Small intestine (tissue), 7 donors: ENCODE data around the gene ADH1C. TPM values are rescaled to one million over a fixed set of nuclear protein-coding genes. Genes with fewer than 3 reads are reported as not detected.
"Not testable (repeated sequence)": the region's sequence is repeated elsewhere in the genome, so short reads cannot be mapped to it uniquely, and the experiment has no call there.

Source experiments
- DNase-seq, 2 donors: peaks; one replicate each; pipeline versions ENCODE4 v3.0.0 to v3.0.0-alpha.2; 2013
- FAIRE-seq: peaks from 2 replicates; lab custom pipeline; 2012; peaks lifted over from hg19 to GRCh38; lab: Jason Lieb, UNC
- H3K27ac ChIP-seq, 3 donors: one replicate each; pipeline ENCODE4 v1.5.1; 2013; ENCODE audit warnings: low read length in 2 of 3, mild to moderate bottlenecking in 2 of 3, control low read depth in 1 of 3, inconsistent platforms in 1 of 3, low read depth in 1 of 3, moderate library complexity in 1 of 3
- H3K27me3 ChIP-seq, 3 donors: one replicate each; pipeline ENCODE4 v1.6.1; 2013; ENCODE audit warnings: low read length in 3 of 3, inconsistent platforms in 1 of 3; ENCODE audit not compliant: control insufficient read depth in 3 of 3, insufficient read depth in 3 of 3
- H3K36me3 ChIP-seq, 3 donors: one replicate each; pipeline ENCODE4 v1.6.1; 2013; ENCODE audit warnings: low read length in 3 of 3, inconsistent platforms in 1 of 3, low read depth in 1 of 3, mild to moderate bottlenecking in 1 of 3, moderate library complexity in 1 of 3; ENCODE audit not compliant: control insufficient read depth in 3 of 3, insufficient read depth in 2 of 3
- H3K4me1 ChIP-seq, 3 donors: one replicate each; pipeline ENCODE4 v1.6.1; 2013; ENCODE audit warnings: low read length in 2 of 3, inconsistent platforms in 1 of 3, low read depth in 1 of 3, mild to moderate bottlenecking in 1 of 3, moderate library complexity in 1 of 3; ENCODE audit not compliant: control insufficient read depth in 3 of 3, insufficient read depth in 2 of 3
- H3K4me3 ChIP-seq, 3 donors: one replicate each; pipeline ENCODE4 v1.5.1; 2013; ENCODE audit warnings: low read length in 3 of 3, control low read depth in 1 of 3, inconsistent platforms in 1 of 3, low read depth in 1 of 3, mild to moderate bottlenecking in 1 of 3, moderate library complexity in 1 of 3
- H3K9me3 ChIP-seq, 2 donors: one replicate each; pipeline ENCODE4 v1.6.1; 2013; ENCODE audit warnings: low read depth in 1 of 2, low read length in 1 of 2; ENCODE audit not compliant: control insufficient read depth in 2 of 2, insufficient read depth in 1 of 2
- WGBS, 3 donors: extraction: QIAGEN DNeasy Blood & Tissue Kit; methylation state at CpG; one replicate each; pipeline ENCODE4 v1.1.7; 2013; 5-methylcytosine and 5-hydroxymethylcytosine counted together
- polyA plus RNA-seq, 4 donors: library from polyadenylated mRNA; stranded (reverse) in 3 of 4; unstranded in 1 of 4; fragments of 200-250 nt in 3 of 4; fragments of 120-200 nt in 1 of 4; gene quantifications; one replicate each; pipeline versions ENCODE4 v1.2.1 to v1.2.3, GENCODE V29; 2013
- donor health status: healthy with polysubstance abuse.
- donor health status: control.
- donor health status: control.
- donor health status: Bipolar disorder and iron deficiency.
- donor health status: healthy.

ADH1C gene
- polyA plus RNA-seq, 4 donors: 66.3 to 231 (median 190) TPM

DNA sequence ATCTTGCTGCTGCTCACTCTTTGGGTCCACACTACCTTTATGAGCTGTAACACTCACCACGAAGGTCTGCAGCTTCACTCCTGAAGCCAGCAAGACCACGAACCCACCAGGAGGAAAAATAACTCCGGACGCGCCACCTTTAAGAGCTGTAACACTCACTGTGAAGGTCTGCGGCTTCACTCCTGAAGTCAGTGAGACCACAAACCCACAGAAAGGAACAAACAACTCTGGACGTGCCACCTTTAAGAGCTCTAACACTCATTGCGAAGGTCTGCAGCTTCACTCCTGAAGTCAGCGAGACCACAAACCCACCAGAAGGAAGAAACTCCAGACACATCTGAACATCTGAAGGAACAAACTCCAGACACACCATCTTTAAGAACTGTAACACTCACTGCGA, 3.6 kb upstream of the ADH1C start:
- WGBS, 3 donors: 78 to 85% (median 80%) methylated on average over 9 to 10 of the region's 10 CpGs

DNA sequence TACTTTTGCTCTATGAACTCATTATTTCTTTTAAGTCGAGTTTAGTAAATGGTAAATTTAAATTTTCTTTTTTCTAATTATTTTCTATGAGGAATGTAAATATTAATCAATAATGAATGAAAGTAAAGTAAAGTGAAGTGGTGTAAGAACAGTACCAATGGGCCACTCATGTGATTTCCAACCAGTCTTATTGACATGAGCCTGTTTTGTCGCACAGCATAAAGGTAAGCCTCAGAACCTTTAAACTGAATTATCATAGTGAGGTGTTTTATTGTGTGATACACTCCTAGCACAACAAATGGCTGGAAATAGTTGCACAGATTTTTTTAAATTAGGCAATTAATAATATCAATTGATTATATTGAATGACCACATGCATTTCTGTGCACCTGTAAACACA, 1.1 kb downstream of the ADH1C start:
- H3K4me1 ChIP-seq: peaks cover 0 to 13% (median 5%) of the 10 kb centered on the region in 3 donors
- H3K9me3 ChIP-seq: peaks cover 0 to 5% of the 10 kb centered on the region in 2 donors
- FAIRE-seq (no peak), DNase-seq (peak in 1 of 2 donors; percentile 29)
- no peak overlapping the region for H3K27ac ChIP-seq
- 12 to 63% (median 29%) methylated on average over 2 of the region's 2 CpGs for WGBS, 3 donors
- H3K4me3 ChIP-seq: peak overlapping the region in 2 of 3 donors; percentile 30 to 33
- no peaks in the 10 kb centered on the region for H3K27me3 ChIP-seq
- H3K36me3 ChIP-seq: peaks cover 0 to 8% (median 0%) of the 10 kb centered on the region in 3 donors

More for the DNA sequence above, 3.6 kb upstream of the ADH1C start:
- not testable (repeated sequence) for FAIRE-seq, DNase-seq, H3K4me3 ChIP-seq, H3K36me3 ChIP-seq, H3K27ac ChIP-seq, H3K27me3 ChIP-seq
- Histone ChIP-seq H3K9me3 (peaks cover 0 to 13% of the 10 kb centered on the region in 2 donors), H3K4me1 (peaks cover 0 to 13% (median 5%) of the 10 kb centered on the region in 3 donors)

DNA sequence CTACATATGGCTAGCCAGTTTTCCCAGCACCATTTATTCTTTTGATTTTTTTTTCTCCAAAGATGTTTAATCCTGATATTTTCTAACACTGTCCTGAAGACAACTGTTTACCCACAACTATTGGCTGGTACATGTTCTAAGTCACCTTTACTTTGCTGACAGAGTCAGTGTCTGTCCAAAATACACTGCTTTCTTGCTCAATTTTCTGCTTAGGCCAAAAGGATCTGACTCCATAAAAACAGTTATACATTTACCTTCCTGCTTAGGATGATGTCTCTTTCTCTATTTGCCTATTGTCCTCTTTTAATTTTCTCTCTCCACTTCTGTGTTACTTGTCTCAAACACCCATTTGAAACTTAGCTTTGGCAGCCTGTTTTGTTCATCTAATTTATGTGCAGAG, 3.2 kb downstream of the ADH1C start:
- H3K4me3 ChIP-seq: no peak overlapping the region
- H3K9me3 ChIP-seq: no peaks in the 10 kb centered on the region
- no peak for FAIRE-seq
- H3K27me3 ChIP-seq: no peaks in the 10 kb centered on the region
- peaks cover 0 to 13% (median 5%) of the 10 kb centered on the region in 3 donors for H3K4me1 ChIP-seq
- H3K27ac ChIP-seq: no peak overlapping the region
- DNase-seq: no peak
- H3K36me3 ChIP-seq: peaks cover 0 to 11% (median 0%) of the 10 kb centered on the region in 3 donors

DNA sequence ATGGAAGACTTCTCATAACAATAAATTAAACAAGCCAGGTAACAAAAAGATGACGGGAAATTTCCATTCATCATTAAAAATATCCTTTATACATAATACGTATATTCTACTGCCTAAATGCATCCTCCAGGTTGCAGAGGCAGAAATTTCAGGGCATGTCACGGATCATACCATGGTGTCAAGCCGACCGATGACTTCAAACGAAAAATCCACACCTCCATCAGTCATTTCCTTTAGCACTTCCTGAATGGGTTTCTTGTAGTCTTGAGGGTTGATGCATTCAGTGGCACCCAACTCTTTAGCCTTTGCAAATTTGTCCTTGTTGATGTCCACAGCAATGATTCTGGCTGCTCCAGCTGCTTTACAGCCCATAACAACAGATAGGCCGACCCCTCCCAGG, 9.9 kb downstream of the ADH1C start:
- H3K36me3 ChIP-seq: peaks cover 0 to 13% (median 11%) of the 10 kb centered on the region in 3 donors
- not testable (repeated sequence) for H3K9me3 ChIP-seq, DNase-seq, H3K4me1 ChIP-seq, FAIRE-seq, H3K27ac ChIP-seq, H3K4me3 ChIP-seq, H3K27me3 ChIP-seq
- 70 to 87% (median 84%) methylated on average over 7 of the region's 7 CpGs for WGBS, 3 donors

DNA sequence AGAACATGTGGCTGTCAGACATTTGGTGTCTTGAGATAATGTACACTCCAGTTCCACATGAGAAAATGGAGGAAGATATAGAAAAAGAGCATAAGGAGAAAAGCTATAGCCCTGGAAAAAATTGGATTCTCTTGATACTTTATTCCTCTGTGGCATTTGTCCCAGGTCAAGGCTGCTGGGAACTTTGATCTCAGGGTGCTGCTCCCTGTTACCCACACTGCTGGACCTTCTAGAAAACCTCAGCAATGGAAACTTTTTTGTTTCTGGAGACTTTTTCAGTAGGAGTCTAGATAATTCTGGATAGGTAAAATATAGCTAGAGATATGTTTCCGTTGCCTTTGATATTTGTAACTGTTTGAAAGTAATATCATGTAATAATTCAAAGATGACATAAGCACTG, 11.1 kb downstream of the ADH1C start:
- Histone ChIP-seq H3K36me3 (peaks cover 0 to 11% (median 9%) of the 10 kb centered on the region in 3 donors), H3K4me1 (no peaks in the 10 kb centered on the region), H3K27me3 (no peaks in the 10 kb centered on the region), H3K4me3 (no peak overlapping the region), H3K27ac (no peak overlapping the region), H3K9me3 (no peaks in the 10 kb centered on the region)
- no peak for FAIRE-seq
- DNase-seq: no peak
- 65 to 79% (median 72%) methylated on average over 1 of the region's 1 CpG for WGBS, 3 donors

DNA sequence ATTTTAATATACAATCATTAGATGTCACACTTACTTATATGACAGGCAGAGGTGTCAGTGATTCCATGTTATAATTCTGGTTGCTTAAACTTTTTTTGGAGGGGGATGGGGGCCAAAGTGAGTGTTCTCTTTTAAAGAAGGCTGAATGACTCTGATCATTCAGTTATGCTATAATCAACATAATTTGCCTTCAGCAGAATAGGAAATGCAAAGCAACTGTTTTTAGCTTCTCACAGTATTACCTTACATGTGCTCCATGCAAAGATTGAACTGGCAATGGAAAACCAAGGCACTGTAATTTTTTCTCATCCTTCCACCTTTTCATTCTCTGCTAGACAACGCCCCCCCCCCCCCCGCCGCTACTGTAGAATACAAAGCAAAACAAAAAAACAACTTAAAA, 13.4 kb downstream of the ADH1C start:
- Histone ChIP-seq H3K27ac (no peak overlapping the region), H3K36me3 (peaks cover 0 to 13% (median 6%) of the 10 kb centered on the region in 3 donors), H3K4me3 (no peak overlapping the region), H3K9me3 (no peaks in the 10 kb centered on the region), H3K27me3 (no peaks in the 10 kb centered on the region), H3K4me1 (no peaks in the 10 kb centered on the region)
- no peak for DNase-seq
- no peak for FAIRE-seq
- WGBS, 3 donors: 81 to 87% (median 85%) methylated on average over 3 of the region's 3 CpGs

DNA sequence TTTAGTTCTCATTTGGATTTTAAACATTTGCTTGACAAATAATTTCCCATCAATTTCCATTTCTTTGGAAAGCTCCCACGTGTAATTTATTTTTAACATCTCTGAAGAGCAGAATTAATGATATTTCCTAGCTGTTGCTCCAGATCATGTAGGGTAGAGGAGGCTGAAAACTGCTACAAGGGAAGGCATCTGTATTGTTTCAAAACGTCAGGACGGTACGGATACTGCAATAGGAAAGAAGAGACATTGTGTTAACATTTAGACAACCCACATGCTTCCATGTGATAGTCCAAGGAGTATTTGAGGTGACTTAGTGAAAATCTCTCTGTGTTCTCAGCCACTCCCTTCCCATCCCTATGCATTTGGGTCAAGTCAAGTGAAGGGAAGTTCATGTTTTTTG, 16.0 kb downstream of the ADH1C start:
- Histone ChIP-seq H3K36me3 (peaks cover 0 to 6% (median 4%) of the 10 kb centered on the region in 3 donors), H3K9me3 (no peaks in the 10 kb centered on the region), H3K4me3 (no peak overlapping the region), H3K4me1 (no peaks in the 10 kb centered on the region), H3K27ac (no peak overlapping the region), H3K27me3 (no peaks in the 10 kb centered on the region)
- no peak for FAIRE-seq
- WGBS, 3 donors: 55 to 70% (median 59%) methylated on average over 4 of the region's 4 CpGs
- DNase-seq: no peak

DNA sequence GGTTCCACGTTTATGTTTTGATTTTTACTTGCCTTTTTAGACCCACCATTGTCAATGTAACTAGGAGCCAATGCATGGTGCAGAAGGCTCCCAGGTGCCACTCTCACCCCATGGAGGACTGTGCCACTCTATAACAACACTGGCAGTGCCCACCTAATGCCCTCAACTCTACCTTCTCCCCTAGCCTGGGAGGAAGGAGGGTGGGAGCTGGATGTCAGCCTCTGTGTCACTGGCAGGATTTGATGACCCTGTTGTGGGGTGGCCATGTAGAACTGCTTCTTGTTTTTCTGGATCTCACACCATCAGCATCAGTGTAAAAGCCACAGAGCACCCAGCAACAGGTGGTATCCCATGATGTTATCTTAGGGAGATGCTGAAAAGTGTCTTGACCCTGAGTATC, 17.7 kb downstream of the ADH1C start:
- WGBS, 3 donors: 12 to 43% (median 24%) methylated on average over 1 of the region's 1 CpG
- no peaks in the 10 kb centered on the region for H3K9me3 ChIP-seq
- no peaks in the 10 kb centered on the region for H3K27me3 ChIP-seq
- peaks cover 0 to 2% (median 0%) of the 10 kb centered on the region in 3 donors for H3K36me3 ChIP-seq
- DNase-seq (no peak), FAIRE-seq (no peak)
- H3K4me1 ChIP-seq: no peaks in the 10 kb centered on the region
- no peak overlapping the region for H3K4me3 ChIP-seq
- no peak overlapping the region for H3K27ac ChIP-seq

DNA sequence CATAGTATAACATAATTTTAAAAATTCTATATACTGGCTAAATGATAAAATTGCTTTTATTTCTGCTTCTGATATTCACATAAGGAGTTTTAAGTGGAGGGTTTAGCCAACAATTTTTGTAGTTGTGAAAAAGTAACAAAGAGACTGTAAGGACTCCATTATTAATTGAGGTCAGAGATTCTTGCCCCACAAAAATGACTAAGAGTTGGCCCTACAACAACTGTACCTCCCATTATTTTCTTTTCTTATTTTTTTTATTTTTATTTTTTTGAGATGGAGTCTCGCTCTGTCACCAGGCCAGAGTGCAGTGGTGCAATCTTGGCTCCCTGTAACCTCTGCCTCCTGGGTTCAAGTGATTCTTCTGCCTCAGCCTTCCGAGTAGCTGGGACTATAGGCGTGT, 21.9 kb downstream of the ADH1C start:
- no peak overlapping the region for H3K27ac ChIP-seq
- 83 to 92% (median 85%) methylated on average over 3 of the region's 3 CpGs for WGBS, 3 donors
- no peaks in the 10 kb centered on the region for H3K36me3 ChIP-seq
- no peaks in the 10 kb centered on the region for H3K27me3 ChIP-seq
- no peak for DNase-seq
- FAIRE-seq: no peak
- no peak overlapping the region for H3K4me3 ChIP-seq
- peaks cover 0 to 9% of the 10 kb centered on the region in 2 donors for H3K9me3 ChIP-seq
- H3K4me1 ChIP-seq: no peaks in the 10 kb centered on the region
